ENCODE data around the gene CCDC152. TPM values are rescaled to one million over a fixed set of nuclear protein-coding genes. Genes with fewer than 3 reads are reported as not detected.

CCDC152 gene
- total RNA-seq, 1 donor from 2014 or later, result not detected

DNA sequence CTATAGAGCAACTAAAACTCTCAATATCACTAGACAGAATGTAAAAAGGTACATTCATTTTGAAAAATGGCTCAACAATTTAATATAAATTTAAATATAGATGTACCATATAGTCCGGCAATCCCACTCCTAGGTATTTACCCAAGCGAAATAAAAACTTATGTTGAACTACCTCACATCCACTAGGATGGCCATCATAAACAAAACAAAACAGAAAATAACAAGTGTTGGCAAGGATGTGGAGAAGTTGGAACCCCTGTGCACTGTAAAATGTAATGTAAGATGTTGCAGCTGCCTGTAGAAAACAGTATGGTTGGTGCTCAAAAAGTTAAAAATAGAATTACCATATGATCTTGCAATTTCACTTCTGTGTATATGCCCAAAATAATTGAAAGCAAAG lies 91.9 kb downstream of the CCDC152 start:
- Mint-ChIP-seq H3K27ac (ENCODE audit: unreplicated experiment) (no peak overlapping the region), H3K9me3 (ENCODE audit: unreplicated experiment) (no peaks in the 10 kb centered on the region), H3K4me3 (ENCODE audit: unreplicated experiment) (no peak overlapping the region), H3K27me3 (ENCODE audit: unreplicated experiment) (peaks cover 16% of the 10 kb centered on the region), H3K36me3 (ENCODE audit: unreplicated experiment) (no peaks in the 10 kb centered on the region), H3K4me1 (ENCODE audit: unreplicated experiment) (peaks cover 1% of the 10 kb centered on the region)
- TF ChIP-seq, protein P1, sequence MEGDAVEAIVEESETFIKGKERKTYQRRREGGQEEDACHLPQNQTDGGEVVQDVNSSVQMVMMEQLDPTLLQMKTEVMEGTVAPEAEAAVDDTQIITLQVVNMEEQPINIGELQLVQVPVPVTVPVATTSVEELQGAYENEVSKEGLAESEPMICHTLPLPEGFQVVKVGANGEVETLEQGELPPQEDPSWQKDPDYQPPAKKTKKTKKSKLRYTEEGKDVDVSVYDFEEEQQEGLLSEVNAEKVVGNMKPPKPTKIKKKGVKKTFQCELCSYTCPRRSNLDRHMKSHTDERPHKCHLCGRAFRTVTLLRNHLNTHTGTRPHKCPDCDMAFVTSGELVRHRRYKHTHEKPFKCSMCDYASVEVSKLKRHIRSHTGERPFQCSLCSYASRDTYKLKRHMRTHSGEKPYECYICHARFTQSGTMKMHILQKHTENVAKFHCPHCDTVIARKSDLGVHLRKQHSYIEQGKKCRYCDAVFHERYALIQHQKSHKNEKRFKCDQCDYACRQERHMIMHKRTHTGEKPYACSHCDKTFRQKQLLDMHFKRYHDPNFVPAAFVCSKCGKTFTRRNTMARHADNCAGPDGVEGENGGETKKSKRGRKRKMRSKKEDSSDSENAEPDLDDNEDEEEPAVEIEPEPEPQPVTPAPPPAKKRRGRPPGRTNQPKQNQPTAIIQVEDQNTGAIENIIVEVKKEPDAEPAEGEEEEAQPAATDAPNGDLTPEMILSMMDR (IDR thresholded peaks at IDR 0.05), result no peak
- DNase-seq (ENCODE audit: extremely low spot score, unreplicated experiment), result no peak

DNA sequence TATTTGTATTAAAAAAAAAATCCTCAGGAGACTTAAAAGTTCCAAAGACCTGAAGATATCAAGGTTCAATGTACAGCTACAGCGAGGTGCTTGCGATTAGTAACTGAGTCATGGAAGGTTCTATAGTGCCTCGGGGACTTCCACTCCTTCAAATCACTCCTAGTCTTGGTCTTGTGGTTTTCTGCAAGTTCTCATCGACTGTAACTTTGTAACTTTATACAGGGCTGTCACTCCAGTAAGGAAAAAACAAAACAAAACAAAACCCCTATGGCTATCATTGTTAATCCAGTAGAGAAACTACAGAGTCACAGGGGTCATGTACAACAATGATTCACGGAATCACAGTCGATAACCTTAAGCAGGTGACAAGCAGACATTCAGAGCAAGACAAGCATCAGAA lies 94.9 kb downstream of the CCDC152 start:
- Mint-ChIP-seq H3K9me3 (ENCODE audit: unreplicated experiment) (no peaks in the 10 kb centered on the region), H3K4me3 (ENCODE audit: unreplicated experiment) (no peak overlapping the region), H3K27me3 (ENCODE audit: unreplicated experiment) (peaks cover 18% of the 10 kb centered on the region), H3K36me3 (ENCODE audit: unreplicated experiment) (no peaks in the 10 kb centered on the region), H3K27ac (ENCODE audit: unreplicated experiment) (no peak overlapping the region), H3K4me1 (ENCODE audit: unreplicated experiment) (no peaks in the 10 kb centered on the region)
- DNase-seq (ENCODE audit: extremely low spot score, unreplicated experiment), result no peak
- TF ChIP-seq, protein P1 (IDR thresholded peaks at IDR 0.05), result no peak

Other genes starting within 250 kb of the CCDC152 start
- gene SELENOP, start 55.1 kb downstream of the CCDC152 start, total RNA-seq, result 55.8 and 70.3 TPM in 2 replicates

Data from osteocyte (in vitro differentiated cells).